Ascending aorta (tissue), 2 donors: ENCODE measurements around the gene PLG. TPM values are rescaled to one million over a fixed set of nuclear protein-coding genes. Genes with fewer than 3 reads are reported as not detected.

ENCODE experiments used
- DNase-seq, 2 donors: peaks; one replicate each; pipeline ENCODE4 v3.0.0-alpha.2; 2019; ENCODE audit warnings: low spot score in 2 of 2
- H3K27ac ChIP-seq, 2 donors: fragments of 200-600 bp; sonication (generic); one replicate each; pipeline ENCODE4 v1.5.1; 2016 to 2017; ENCODE audit warnings: mild to moderate bottlenecking in 1 of 2
- H3K27me3 ChIP-seq: fragments of 200-600 bp; sonication (generic); one replicate; pipeline ENCODE4 v1.5.1; 2017
- H3K36me3 ChIP-seq, 2 donors: fragments of 200-600 bp; sonication (generic); one replicate each; pipeline ENCODE4 v1.5.1; 2016
- H3K4me1 ChIP-seq, 2 donors: fragments of 200-600 bp; sonication (generic); one replicate each; pipeline ENCODE4 v1.5.1; 2016 to 2017; ENCODE audit warnings: mild to moderate bottlenecking in 1 of 2
- H3K4me3 ChIP-seq, 2 donors: fragments of 200-600 bp; sonication (generic); one replicate each; pipeline ENCODE4 v1.5.1; 2016 to 2017; ENCODE audit warnings: mild to moderate bottlenecking in 1 of 2
- H3K9me3 ChIP-seq, 2 donors: fragments of 200-600 bp; sonication (generic); one replicate each; pipeline ENCODE4 v1.5.1; 2016
- CTCF ChIP-seq, 3 experiments: fragments of 200-600 bp in 2 of 3; fragments of 450-650 bp in 1 of 3; sonication (generic) in 2 of 3; IDR thresholded peaks; one replicate each; pipeline ENCODE4 v1.5.1; 2016 to 2019; ENCODE audit warnings: antibody characterized with exemption in 3 of 3, mild to moderate bottlenecking in 1 of 3, moderate library complexity in 1 of 3
- intact Hi-C: fragments of 100-400 bp; cut with DNase I; formaldehyde crosslinking; loops from one replicate; pipeline ENCODE4 v1.15.1; 2023
- total RNA-seq: library from RNA; depleted of rRNA; stranded (reverse); fragments of >200 nt; gene quantifications from one replicate; pipeline ENCODE4 v1.1.0, GENCODE V29; 2016

The PLG gene
- total RNA-seq, 1 donor from 2014 or later = 10.7 TPM

DNA sequence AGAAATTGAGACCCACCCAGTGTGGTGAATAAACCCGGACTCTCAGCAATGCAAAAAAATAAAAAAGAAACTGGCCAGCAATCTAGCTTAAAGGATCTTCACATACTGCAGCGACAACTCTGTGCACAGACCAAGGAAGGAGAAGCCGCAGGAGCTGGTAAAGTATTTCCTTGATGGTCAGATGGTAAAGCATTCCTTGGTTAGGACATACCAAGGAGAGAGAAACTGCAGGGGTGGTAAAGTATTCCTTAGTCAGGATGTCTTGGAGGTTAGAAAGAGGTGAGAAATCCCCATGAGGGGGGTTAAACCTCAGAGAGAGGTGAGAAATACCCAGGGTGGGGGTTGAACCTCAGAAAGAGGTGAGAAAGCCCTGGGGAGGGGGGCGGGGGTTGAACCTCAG, 86.8 kb downstream of the PLG start:
- Histone ChIP-seq H3K4me3 (no peak overlapping the region), H3K27ac (no peak overlapping the region), H3K4me1 (no peaks in the 10 kb centered on the region), H3K36me3 (no peaks in the 10 kb centered on the region), H3K9me3 (no peaks in the 10 kb centered on the region), H3K27me3 (no peaks in the 10 kb centered on the region)
- no peak for DNase-seq
- no peak for TF ChIP-seq CTCF (IDR thresholded peaks at IDR 0.05)
- intact Hi-C loops = no loop called here

DNA sequence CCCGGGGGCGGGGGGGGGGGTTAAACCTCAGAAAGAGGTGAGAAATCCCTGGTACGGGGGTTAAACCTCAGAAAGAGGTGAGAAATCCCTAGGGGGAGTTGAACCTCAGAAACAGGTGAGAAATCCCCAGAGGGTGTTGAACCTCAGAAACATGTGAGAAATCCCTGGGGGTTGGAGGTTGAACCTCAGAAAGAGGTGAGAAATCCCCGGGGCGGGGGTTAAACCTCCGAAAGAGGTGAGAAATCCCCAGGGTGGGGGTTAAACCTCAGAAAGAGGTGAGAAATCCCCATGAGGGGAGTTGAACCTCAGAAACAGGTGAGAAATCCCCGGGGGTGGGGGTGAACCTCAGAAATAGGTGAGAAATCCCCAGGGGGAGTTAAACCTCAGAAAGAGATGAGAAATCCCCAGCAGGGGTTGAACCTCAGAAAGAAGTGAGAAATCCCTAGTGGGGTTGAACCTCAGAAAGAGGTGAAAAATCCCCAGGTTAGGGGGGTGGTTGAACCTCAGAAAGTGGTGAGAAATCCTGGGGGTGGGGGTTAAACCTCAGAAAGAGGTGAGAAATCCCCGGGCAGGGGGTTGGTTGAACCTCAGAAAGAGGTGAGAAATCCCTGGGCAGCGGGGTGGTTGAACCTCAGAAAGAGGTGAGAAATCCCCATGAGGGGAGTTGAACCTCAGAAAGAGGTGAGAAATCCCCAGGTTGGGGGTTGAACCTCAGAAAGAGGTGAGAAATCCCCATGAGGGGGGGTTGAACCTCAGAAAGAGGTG, 87.4 kb downstream of the PLG start:
- Histone ChIP-seq H3K27me3 (no peaks in the 10 kb centered on the region), H3K4me3 (no peak overlapping the region), H3K36me3 (no peaks in the 10 kb centered on the region), H3K27ac (no peak overlapping the region), H3K9me3 (no peaks in the 10 kb centered on the region), H3K4me1 (no peaks in the 10 kb centered on the region)
- intact Hi-C loops = no loop called here
- TF ChIP-seq CTCF (IDR thresholded peaks at IDR 0.05) = no peak
- no peak for DNase-seq

- no peak for TF ChIP-seq CTCF (IDR thresholded peaks at IDR 0.05)
- no peak overlapping the region for H3K4me3 ChIP-seq
- no peaks in the 10 kb centered on the region for H3K4me1 ChIP-seq
- H3K9me3 ChIP-seq = no peaks in the 10 kb centered on the region
- no peak overlapping the region for H3K27ac ChIP-seq
- DNase-seq = no peak
- no peaks in the 10 kb centered on the region for H3K36me3 ChIP-seq
- intact Hi-C loops = no loop called here
- H3K27me3 ChIP-seq = no peaks in the 10 kb centered on the region
Measured at GRCh38 chr6:160790028-160790792, 88.2 kb downstream of the PLG start.

DNA sequence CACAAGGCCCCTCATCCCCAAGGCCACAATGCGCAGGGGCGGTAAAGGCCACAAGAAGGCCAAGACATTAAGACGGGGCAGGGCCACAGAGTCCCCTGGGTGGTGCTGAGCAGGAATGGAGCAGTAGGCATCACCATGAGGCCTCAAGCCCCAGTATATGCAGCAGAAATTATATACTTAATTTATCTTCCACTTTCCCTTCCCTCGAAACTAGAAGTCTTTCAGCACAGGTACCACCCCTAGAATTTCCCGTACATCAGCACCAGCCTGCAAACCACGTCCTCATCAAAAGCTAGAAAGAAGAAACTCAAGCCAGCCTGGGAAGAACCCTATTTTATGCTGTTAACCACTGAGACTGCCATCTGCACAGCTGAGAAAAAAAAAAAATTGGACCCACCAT, 89.4 kb downstream of the PLG start:
- DNase-seq = no peak
- Histone ChIP-seq H3K4me1 (no peaks in the 10 kb centered on the region), H3K4me3 (no peak overlapping the region), H3K9me3 (no peaks in the 10 kb centered on the region), H3K27me3 (no peaks in the 10 kb centered on the region), H3K27ac (no peak overlapping the region), H3K36me3 (no peaks in the 10 kb centered on the region)
- intact Hi-C loops = no loop called here
- TF ChIP-seq CTCF (IDR thresholded peaks at IDR 0.05) = no peak

GRCh38 chr6:160791981-160792418, 90.0 kb downstream of the PLG start:
- no peak overlapping the region for H3K4me3 ChIP-seq
- no peak for DNase-seq
- TF ChIP-seq CTCF (IDR thresholded peaks at IDR 0.05) = no peak
- H3K9me3 ChIP-seq = no peaks in the 10 kb centered on the region
- no peaks in the 10 kb centered on the region for H3K36me3 ChIP-seq
- no peaks in the 10 kb centered on the region for H3K27me3 ChIP-seq
- intact Hi-C loops = no loop called here
- H3K4me1 ChIP-seq = no peaks in the 10 kb centered on the region
- H3K27ac ChIP-seq = no peak overlapping the region
